Naive B cell (primary cell): Measurements from ENCODE around the gene MFRP. TPM values are rescaled to one million over a fixed set of nuclear protein-coding genes. Genes with fewer than 3 reads are reported as not detected.

Source experiments
- ATAC-seq, 2 donors: fragments of 150-1000 bp; cut with Tn5 transposase; 2 replicates each; pipeline ENCODE4 v1.10.0; 2021; ENCODE audit warnings: low read depth in 2 of 2, mild to moderate bottlenecking in 2 of 2, moderate library complexity in 2 of 2
- DNase-seq: peaks from one replicate; pipeline ENCODE4 v3.0.0; 2022
- H3K27ac Mint-ChIP-seq, 6 donors: one replicate each; pipeline ENCODE4 v1.8.0; 2020 to 2022; ENCODE audit warnings: mild to moderate bottlenecking in 6 of 6, mixed read lengths in 6 of 6, moderate library complexity in 5 of 6, inconsistent platforms in 2 of 6
- H3K27me3 Mint-ChIP-seq, 3 donors: one replicate each; pipeline ENCODE4 v1.8.0; 2021 to 2022; ENCODE audit warnings: mixed read lengths in 3 of 3, mild to moderate bottlenecking in 1 of 3
- H3K36me3 Mint-ChIP-seq, 2 donors: one replicate each; pipeline ENCODE4 v1.8.0; 2020 to 2022; ENCODE audit warnings: mixed read lengths in 2 of 2, inconsistent platforms in 1 of 2, mild to moderate bottlenecking in 1 of 2
- H3K4me1 Mint-ChIP-seq, 3 donors: one replicate each; pipeline ENCODE4 v1.8.0; 2020 to 2022; ENCODE audit warnings: mixed read lengths in 3 of 3, inconsistent platforms in 1 of 3, mild to moderate bottlenecking in 1 of 3, moderate library complexity in 1 of 3
- H3K4me3 Mint-ChIP-seq, 8 donors: one replicate each; pipeline ENCODE4 v1.8.0; 2020 to 2022; ENCODE audit warnings: mild to moderate bottlenecking in 8 of 8, mixed read lengths in 8 of 8, moderate library complexity in 8 of 8, inconsistent platforms in 2 of 8
- H3K9me3 Mint-ChIP-seq, 7 donors: one replicate each; pipeline ENCODE4 v1.8.0; 2020 to 2022; ENCODE audit warnings: mixed read lengths in 7 of 7, mild to moderate bottlenecking in 5 of 7, inconsistent platforms in 2 of 7, moderate library complexity in 1 of 7
- polyA plus RNA-seq, 6 donors: library from polyadenylated mRNA; unstranded; fragments of 300-500 nt; fragmentation: Illumina TruSeq; gene quantifications; one replicate each; pipeline ENCODE4 v1.2.3, GENCODE V29; 2021; ENCODE audit warnings: low read depth in 6 of 6

The MFRP gene
- polyA plus RNA-seq, 6 donors from 2014 or later: not detected

DNA sequence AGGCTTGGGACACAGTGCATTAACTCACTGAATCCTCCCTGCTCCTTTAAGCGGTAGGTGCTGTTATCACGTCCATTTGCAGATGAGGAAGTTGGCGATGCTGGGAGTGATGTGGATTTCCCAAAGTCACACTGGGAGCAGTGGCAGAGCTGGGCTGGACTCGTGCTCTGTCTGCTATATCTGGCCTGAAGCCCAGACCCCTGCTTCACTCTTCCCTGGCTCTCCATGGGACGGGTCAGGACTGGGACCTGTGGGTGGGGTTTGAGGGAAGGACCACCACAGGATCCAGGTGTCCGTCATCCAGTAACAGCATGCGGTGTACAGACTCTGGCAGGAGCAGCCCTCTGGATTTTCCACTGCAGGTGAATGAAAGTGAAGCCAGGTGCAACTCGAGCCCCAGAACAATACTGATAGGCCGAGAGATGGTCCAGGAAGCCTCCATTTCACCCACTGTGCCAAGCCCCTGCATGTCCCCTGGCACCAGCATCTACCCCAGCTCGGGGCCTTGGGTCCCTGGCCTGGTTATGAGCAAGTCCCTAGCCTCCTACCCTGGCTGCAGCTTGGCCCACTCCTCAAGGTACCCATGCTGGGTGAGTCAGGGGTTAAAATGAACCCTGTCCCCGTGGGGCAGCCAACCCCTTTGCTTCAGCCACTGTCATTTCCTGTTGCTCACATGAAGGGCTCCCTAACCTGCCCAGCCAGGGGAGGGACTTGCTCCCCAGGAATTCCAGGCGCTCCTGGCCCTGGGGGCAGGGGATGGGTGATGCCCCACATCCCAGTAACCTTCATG lies 30.8 kb upstream of the MFRP start:
- Mint-ChIP-seq H3K9me3 (no peaks in the 10 kb centered on the region), H3K27me3 (peaks cover 5 to 13% (median 7%) of the 10 kb centered on the region in 3 donors), H3K36me3 (no peaks in the 10 kb centered on the region), H3K27ac (no peak overlapping the region), H3K4me1 (peaks cover 0 to 6% (median 0%) of the 10 kb centered on the region in 3 donors), H3K4me3 (no peak overlapping the region)
- no peak for DNase-seq
- no peak for ATAC-seq

DNA sequence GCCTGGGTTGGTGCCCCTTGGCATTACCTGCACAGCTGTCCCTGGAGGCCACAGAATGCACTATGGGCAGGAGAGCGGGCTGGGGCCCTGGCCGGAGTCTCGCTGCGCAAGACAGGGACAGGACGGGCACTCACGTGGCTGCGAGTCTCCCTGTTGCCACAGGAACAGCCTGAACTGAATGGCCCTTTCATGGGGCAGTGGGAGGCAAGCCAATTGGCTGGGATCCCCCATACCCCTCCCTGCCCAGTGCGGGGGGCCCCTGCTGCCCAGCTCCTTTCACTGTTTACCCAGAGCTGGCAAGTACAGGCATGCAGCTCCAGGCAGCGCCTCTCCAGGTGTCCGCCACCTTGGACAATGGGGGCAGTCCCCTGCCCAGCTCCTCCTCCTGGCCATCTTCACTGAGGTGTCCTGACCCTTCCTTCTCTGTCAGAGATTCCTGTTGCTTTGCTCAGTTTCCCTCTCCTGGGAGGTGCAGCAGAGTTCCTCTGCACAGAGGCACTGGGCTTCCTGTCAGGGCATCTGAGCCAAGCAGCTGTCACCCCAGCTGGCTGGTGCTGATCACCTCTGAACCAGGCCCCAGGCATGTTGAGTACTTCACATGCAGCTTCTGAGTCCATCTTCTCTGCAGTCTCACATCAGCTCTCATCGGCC lies 29.8 kb upstream of the MFRP start:
- Mint-ChIP-seq H3K27me3 (peaks cover 2 to 23% (median 2%) of the 10 kb centered on the region in 3 donors), H3K4me1 (peaks cover 0 to 6% (median 0%) of the 10 kb centered on the region in 3 donors), H3K36me3 (no peaks in the 10 kb centered on the region), H3K4me3 (no peak overlapping the region), H3K9me3 (no peaks in the 10 kb centered on the region), H3K27ac (no peak overlapping the region)
- ATAC-seq (no peak), DNase-seq (no peak)

DNA sequence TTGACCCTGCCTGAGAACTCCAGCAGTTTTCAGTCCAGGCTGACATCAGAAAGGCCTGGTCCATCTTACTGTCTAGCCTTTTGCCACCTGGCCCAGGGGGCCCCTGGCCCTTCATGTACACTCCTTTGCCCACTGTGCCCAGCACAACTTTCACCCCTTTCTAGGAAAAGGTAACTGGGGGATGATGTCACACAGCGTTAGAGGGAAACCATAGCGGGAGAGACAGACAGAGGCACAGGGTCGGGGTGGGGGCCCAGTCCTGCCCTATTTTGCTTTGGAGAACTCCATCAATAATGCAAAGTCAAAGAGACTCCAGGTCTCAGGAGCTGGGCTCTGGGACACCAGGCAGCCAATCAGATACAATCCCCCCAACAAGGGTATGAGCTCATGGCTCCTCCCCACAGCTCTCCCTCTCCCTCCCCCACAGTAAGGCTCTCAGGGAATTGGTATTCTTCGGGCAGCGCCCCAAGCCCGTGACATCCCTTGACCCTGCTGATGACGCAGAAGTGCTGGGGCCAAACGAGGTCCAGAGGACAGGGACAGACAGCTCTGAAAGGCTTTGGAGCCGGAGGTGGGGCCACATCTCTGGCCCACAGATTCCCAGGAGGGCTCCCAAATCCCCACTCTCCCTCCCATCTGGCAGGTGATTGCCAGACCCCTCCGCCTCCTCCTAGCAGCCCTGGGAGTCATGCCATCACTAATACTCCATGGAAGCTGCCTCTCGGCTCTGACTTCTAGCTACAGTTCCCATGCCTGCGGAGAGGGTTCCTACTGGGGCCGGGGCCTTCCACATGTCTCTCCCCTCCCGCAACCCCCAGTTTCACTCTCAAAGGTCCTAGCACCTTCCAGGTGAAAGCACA lies 29.1 kb upstream of the MFRP start:
- H3K9me3 Mint-ChIP-seq: no peaks in the 10 kb centered on the region
- no peak overlapping the region for H3K4me3 Mint-ChIP-seq
- H3K4me1 Mint-ChIP-seq: peaks cover 0 to under 1% (median 0%) of the 10 kb centered on the region in 3 donors
- ATAC-seq (no peak), DNase-seq (no peak)
- H3K27me3 Mint-ChIP-seq: peaks cover 0 to 25% (median 5%) of the 10 kb centered on the region in 3 donors
- no peaks in the 10 kb centered on the region for H3K36me3 Mint-ChIP-seq
- H3K27ac Mint-ChIP-seq: no peak overlapping the region

DNA sequence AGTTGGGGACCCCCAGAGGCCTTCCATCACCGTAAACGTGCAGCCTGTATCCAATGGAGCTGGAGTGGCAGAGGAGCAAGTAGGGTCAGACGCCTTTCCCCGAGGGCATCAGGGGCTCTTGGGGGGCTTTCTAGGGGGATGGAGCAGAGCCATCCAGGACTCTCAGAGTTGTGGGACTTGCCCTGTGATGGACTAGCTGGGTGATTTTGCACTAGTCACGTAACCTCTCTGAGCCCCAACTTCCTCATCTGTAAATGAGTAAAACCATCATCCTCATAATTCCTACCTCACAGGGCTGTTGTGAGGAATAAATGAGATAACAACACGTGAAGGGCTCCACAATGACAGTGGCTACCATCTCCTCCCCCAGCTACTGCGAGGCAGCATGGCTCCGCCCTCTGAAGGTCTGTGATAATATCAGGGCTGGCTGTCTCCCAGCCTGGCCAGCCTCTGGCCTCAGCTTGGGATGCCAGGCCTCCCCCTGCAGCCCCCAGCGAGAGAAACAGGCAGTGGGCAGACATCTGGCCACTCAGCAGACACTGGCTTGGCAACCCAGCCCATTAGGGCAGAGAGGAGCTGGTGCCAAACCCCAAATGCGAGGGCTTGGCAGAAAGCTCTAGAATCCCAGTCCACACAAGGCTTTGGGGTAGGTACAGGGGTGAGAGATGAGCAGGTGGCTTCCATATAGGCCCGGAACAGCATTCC lies 28.3 kb upstream of the MFRP start:
- DNase-seq (no peak), ATAC-seq (no peak)
- Mint-ChIP-seq H3K4me1 (no peaks in the 10 kb centered on the region), H3K9me3 (no peaks in the 10 kb centered on the region), H3K27me3 (peaks cover 4 to 33% (median 5%) of the 10 kb centered on the region in 3 donors), H3K36me3 (no peaks in the 10 kb centered on the region), H3K4me3 (no peak overlapping the region), H3K27ac (no peak overlapping the region)

DNA sequence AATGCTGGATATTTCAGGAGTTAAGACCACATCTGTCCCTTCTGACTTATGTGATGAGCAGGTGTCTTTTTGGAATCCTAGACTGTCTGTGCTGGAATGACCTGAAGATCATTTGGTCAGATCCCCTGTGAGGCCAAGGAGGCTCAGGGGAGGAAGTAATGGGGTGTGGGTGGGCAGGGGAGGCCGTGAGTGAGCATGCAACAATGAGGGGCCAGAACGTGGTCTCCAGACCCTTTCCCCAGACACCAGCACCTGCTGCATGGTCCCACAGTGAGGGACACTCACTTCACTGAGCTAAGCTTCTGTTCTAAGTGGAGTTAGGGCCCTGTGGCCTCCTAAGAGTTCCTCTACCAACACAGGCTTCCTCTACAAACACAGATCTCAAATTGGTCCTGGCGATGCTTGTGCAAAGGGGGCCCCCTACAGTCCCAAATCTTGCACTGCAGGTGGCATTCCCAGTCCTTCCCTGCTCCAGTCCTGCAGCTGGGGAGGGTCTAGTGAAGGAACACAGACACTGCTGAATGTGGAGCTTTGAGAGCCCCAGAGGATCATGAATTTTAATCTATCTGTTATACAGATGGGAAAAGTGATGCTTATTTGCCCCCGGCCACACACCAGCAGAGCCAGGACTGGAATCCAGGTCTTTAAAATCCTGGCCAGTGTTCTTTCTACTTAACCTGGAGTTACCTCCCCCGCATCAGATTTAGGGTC lies 27.6 kb upstream of the MFRP start:
- no peaks in the 10 kb centered on the region for H3K36me3 Mint-ChIP-seq
- H3K9me3 Mint-ChIP-seq: no peaks in the 10 kb centered on the region

DNA sequence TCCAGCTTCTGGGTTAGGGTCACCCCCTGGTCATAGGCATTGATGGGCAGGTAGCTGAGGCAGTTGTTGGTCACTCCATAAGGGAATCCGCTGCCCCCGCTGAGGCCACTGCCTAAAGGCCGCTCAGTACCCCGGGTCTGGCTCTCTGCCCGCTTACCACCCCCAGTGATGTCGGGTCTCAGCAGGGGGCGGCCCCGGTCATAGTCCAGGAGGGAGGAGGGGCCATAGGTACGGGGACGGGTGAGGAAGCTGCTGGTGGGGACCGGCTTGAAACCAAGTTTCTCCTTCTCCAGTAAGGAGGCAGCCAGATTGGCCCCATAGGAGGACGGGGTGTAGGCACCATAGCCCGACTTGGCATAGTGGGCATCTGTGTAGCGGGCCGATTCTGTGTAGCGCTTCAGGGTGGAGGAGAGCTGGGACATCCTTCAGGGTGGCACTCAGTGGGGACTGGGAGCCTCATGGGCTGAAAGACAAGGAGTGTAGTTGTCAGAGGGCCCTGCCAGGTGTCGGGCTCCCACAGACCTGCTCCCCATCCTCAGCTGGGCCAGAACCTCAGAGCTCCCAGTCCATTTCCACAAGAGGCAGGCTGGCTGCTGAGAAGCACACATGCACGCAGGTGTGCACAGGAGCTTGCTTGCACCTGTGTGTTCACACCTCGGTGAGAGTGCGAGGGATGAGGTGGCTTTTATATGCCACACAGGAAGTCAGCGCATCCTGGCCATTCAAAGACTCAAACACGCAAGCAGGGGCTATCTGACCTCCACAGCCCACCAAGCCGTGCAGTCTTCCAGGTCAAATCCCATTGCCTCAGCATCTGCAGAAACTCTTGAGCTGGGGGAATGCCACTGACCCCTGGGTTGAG lies 26.8 kb upstream of the MFRP start:
- DNase-seq (no peak), ATAC-seq (no peak)
- H3K27me3 Mint-ChIP-seq: peaks cover 5 to 43% (median 19%) of the 10 kb centered on the region in 3 donors
- no peaks in the 10 kb centered on the region for H3K4me1 Mint-ChIP-seq
- H3K9me3 Mint-ChIP-seq: no peaks in the 10 kb centered on the region
- H3K36me3 Mint-ChIP-seq: no peaks in the 10 kb centered on the region
- H3K4me3 Mint-ChIP-seq: no peak overlapping the region
- peak overlapping the region in 1 of 6 donors; percentile 82 for H3K27ac Mint-ChIP-seq

More for the DNA sequence above, 27.6 kb upstream of the MFRP start:
- H3K27me3 Mint-ChIP-seq: peaks cover 5 to 38% (median 11%) of the 10 kb centered on the region in 3 donors
- H3K4me1 Mint-ChIP-seq: no peaks in the 10 kb centered on the region
- DNase-seq: no peak
- ATAC-seq: peak in 1 of 2 donors; percentile 49
- H3K27ac Mint-ChIP-seq: no peak overlapping the region
- H3K4me3 Mint-ChIP-seq: no peak overlapping the region

DNA sequence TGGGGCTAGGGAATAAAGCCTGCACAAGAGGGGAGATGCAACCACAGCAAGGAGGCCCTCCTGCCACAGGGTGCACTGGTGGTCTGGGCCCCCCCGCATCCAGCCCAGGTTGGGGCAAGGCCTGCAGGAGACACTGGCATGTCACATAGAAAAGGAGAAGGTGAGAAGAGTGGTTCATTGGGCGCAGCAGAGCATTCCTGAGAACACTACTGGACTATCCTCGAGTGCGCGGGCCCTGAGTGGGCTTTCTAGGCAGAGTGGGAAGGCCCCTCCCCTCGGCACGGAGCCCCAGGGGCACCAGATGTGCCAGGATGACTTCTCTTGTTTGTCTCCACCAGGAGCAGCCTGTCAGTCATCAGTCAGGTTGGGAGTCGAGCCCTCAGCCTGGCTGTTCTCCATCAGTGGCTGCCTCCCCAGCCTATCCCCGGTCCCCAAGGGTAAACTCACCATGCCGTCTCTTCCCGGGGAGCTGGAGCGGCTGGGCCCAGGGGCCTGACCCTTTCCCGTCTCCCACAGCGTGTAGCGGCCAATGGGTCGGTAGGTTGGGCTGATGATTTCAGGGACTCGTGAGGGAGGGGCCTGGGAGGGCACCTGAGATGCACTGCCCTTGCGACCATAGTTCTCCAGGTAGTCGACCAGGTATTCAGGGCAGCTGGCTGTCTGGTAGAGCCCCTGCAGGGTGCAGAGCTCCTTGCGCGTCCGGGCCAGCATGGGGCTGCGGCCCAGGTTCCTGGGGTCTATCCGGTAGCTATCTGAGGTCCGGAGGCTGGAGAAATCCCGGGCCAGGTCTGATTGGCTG lies 26.0 kb upstream of the MFRP start:
- Mint-ChIP-seq H3K4me3 (no peak overlapping the region), H3K36me3 (no peaks in the 10 kb centered on the region), H3K9me3 (no peaks in the 10 kb centered on the region), H3K4me1 (no peaks in the 10 kb centered on the region), H3K27me3 (peaks cover 8 to 52% (median 28%) of the 10 kb centered on the region in 3 donors), H3K27ac (no peak overlapping the region)
- ATAC-seq (no peak), DNase-seq (no peak)

DNA sequence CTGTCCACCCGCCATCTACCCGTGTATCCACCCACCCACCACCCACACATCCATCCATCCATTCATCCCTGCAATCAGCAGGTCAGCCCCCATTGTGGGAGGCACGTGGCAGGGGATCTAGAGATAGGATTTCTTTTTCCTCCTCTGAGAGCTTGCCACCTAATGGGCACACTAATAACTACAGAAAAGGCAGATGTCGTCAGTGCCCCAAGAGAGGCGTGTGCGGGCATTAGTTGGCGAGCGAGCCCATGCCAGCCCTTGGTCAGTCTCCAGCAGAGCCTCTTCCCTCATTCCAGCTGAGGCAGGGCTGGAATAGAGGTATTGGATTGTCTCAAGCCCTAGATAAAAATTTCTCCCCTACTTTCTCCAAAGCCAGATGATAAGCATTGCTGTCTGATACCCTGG lies 25.3 kb upstream of the MFRP start:
- no peaks in the 10 kb centered on the region for H3K9me3 Mint-ChIP-seq
- H3K4me1 Mint-ChIP-seq: no peaks in the 10 kb centered on the region
- H3K4me3 Mint-ChIP-seq: no peak overlapping the region
- ATAC-seq (no peak), DNase-seq (no peak)
- peaks cover 15 to 58% (median 34%) of the 10 kb centered on the region in 3 donors for H3K27me3 Mint-ChIP-seq
- no peak overlapping the region for H3K27ac Mint-ChIP-seq
- H3K36me3 Mint-ChIP-seq: no peaks in the 10 kb centered on the region

DNA sequence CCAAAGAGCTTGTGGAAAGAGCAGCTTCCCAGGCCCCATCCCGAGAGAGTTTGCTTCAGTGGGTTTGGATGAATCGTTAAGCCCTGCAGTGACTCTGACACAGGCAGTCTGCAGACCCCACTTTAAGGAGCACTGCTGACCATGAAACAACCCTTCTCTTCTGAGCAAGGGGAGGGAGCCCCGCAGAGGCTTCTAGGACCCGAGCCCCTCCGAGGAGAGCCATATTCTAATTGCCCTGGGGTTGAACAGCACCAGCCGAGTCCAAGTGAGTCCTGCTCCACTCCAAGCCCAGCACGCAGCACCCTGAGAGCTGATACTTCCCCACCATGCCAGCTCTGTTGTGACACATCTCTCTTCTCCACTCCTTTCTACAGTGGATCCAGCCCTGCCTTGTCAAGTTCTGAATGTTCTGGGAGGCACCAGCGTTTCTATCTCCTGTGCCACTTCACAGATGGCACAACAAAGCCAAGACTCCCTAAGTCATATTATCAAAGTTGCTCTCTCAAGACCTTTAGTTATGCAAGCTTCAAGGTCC lies 24.6 kb upstream of the MFRP start:
- Mint-ChIP-seq H3K4me1 (no peaks in the 10 kb centered on the region), H3K9me3 (no peaks in the 10 kb centered on the region), H3K36me3 (no peaks in the 10 kb centered on the region), H3K4me3 (no peak overlapping the region), H3K27ac (peak overlapping the region in 1 of 6 donors; percentile 29), H3K27me3 (peaks cover 22 to 58% (median 41%) of the 10 kb centered on the region in 3 donors)
- ATAC-seq (no peak), DNase-seq (no peak)

DNA sequence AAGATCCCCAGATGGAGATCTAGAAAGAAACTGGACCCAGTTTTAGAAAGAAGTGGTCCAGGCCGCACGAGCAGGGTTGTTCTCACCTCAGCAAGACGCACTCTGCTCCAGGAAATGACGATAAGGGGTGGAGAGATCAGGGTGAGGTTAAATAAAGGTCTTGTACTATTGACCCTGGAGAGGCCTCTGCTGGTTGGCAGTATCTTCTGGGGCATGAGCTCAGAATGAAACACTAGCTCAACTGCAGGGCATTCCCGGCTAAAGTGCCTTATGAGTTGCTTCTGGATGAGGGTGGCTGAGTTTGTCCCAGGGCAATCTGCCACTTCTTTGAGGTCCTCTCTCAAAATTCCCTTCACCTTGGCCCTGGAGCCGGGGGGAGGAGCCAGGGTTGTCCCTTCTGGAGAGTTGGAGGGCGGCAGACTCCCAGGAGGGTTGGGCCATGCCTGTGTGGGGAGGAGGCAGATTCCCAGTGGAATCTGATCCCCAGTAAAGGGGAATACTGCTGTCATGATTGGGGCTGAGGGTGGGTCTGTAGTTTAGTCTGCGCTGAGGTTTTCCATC lies 24.1 kb upstream of the MFRP start:
- H3K4me3 Mint-ChIP-seq: no peak overlapping the region
- no peaks in the 10 kb centered on the region for H3K4me1 Mint-ChIP-seq
- DNase-seq: no peak
- no peaks in the 10 kb centered on the region for H3K9me3 Mint-ChIP-seq
- ATAC-seq: no peak
- no peaks in the 10 kb centered on the region for H3K36me3 Mint-ChIP-seq
- H3K27ac Mint-ChIP-seq: no peak overlapping the region
- H3K27me3 Mint-ChIP-seq: peaks cover 25 to 58% (median 45%) of the 10 kb centered on the region in 3 donors
